HEK293T (cell line): ENCODE data around the gene TSGA10IP.
"Not testable (repeated sequence)": the region's sequence is repeated elsewhere in the genome, so short reads cannot be mapped to it uniquely, and the experiment has no call there.

Source experiments
- L3MBTL2 ChIP-seq: fragments of 450-650 bp; conservative IDR thresholded peaks from 2 replicates; pipeline ENCODE4 v1.6.1; 2016; ENCODE audit warnings: mild to moderate bottlenecking
- SP1 ChIP-seq: fragments of 450-650 bp; IDR thresholded peaks from 2 replicates; pipeline ENCODE4 v1.6.1; 2017

GRCh38 chr11:65951641-65952040 lies 6.4 kb downstream of the TSGA10IP start:
- TF ChIP-seq L3MBTL2, SP1: not testable (repeated sequence)
